ENCODE results near the gene KIAA1549. TPM values are rescaled to one million over a fixed set of nuclear protein-coding genes. Genes with fewer than 3 reads are reported as not detected.

Gene KIAA1549
- total RNA-seq, 1 donor from 2014 or later: 3.4 TPM

DNA sequence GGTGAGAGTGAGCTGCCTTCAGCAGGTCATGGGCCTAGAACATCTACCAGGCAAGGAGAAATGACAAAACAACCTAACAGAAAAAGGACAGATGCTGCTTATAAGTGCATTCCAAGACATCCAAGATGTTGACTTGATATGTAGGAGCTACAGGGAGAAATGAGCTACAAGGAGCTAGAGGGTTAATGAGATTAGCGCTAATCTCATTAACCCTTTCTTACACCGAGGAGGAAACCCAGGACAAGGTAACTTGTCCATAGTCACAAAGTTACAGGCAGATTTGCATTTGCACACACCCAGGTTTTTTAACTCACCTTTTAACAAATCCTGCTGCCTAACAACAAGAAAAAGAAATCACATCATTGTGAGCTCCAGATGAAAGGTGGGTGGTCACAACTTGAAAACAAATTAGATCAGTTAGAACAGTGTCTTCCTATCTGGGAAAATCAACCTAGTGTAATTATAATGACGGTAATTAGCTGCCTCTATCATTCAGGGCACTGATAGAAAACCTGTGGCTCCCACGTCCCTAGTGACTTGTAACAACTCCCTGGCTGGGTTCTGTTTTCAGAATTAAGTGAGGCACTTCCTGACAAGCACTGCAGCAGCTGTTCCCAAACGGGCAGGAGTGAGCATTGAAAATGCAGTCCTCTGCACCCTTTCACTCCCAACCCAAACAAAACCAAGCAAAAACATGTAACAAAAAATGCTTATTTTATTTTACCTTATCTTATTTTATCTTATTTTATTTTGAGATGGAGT lies 5.7 kb downstream of the KIAA1549 start:
- DNase-seq (ENCODE audit: low spot score): no peak

DNA sequence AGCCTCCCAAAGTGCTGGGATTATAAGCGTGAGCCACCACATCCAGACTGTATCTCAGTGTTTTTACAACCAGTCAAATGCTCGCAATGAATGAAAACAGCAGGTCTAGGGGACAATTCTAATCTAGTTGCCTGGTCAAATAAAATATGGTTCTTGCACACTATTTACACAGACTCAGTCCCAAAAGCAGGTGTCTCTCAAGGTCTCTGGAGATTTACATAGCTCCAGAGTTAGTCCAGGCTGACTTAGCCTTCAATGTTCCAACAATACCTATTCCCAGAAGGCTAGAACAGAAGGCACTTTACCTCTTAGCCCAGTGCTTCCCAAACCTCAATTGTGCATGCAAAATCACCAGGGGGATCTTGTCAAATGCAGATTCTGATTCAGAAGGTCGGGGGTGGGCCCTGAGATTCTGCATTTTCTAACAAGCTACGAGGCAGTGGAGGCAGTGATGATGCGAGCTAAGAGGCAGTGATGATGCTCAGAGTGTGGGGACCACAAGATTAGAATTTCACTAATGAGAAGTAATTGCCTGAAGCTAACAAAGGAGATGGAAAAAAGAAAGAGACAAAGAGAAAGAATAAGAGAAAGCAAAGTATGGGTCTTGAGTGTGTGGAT lies 6.4 kb downstream of the KIAA1549 start:
- DNase-seq (ENCODE audit: low spot score): no peak

DNA sequence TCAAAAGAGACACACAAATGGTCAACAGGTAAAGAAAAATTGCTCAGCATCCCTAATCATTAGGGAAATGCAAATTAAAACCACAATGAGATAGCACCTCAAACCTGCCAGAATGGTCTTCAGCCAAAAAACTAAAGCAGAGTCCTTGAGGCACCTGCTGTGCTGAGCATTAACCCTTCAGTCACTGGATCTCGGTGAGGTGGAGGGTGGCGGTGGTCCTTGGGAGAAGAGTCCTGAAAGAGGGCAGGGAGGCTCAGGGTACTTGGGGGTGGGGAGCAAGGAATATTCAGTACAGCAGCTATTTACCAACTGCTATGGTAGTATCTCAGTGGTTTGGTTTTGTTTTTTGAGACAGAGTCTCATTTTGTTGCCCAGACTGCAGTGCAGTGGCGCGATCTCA lies 7.1 kb downstream of the KIAA1549 start:
- DNase-seq (ENCODE audit: low spot score): no peak

DNA sequence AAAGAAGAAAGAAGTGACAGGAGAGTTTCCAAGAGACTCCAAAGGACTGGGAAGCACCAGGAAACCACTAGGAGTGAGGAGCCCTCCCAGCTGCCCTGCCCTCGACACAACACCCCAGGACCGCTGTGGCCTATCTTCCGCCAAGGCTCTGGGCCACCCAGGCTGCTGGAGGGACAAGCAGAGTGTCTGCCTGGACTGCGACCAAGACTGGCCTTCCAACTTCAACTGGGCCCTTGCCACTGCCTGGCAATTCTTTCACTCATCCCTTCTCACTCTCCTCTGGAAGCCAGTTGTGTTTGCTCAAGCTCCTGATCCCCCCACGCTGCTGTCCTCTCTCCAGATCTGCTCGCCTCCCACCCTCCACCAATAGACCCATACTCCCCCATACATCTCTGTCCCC lies 10.2 kb downstream of the KIAA1549 start:
- no peak for DNase-seq (ENCODE audit: low spot score)

DNA sequence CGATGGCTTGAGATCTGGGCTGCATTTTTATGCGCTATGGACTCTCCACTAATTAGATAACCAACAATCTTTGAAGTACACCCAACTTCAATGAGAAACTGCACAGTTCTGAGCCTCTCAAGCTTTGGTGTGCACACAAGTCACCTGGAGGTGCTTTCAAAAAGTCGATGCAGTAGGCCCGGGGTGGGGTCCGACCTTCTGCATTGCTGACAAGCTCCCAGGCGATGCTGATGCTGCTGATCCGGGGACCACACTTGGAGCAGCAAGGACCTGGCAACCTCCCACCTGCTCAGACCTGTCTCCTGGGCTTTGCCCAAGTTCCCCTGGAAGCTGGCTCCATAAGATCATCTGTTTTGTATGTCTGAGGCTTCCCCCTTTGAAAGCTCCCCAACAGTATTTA lies 10.7 kb downstream of the KIAA1549 start:
- no peak for DNase-seq (ENCODE audit: low spot score)

DNA sequence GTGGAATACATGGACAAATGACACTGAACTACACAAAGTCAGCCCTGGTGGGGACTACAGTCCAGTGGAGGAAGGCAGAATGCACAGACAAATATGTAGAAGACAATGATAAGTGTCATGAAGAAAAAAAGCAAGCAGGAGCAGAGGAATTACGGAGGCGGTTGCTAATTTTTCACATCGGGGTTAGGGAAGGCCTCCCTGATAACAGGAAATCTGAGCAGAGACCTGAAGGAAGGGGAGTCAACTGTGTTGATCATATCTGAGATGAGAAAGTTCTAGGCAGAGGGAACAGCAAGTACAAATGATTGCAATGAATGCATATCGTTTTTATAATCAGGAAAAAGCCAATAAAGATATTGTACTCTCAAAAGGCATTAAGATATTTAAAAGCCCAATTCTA lies 14.0 kb downstream of the KIAA1549 start:
- DNase-seq (ENCODE audit: low spot score): no peak

DNA sequence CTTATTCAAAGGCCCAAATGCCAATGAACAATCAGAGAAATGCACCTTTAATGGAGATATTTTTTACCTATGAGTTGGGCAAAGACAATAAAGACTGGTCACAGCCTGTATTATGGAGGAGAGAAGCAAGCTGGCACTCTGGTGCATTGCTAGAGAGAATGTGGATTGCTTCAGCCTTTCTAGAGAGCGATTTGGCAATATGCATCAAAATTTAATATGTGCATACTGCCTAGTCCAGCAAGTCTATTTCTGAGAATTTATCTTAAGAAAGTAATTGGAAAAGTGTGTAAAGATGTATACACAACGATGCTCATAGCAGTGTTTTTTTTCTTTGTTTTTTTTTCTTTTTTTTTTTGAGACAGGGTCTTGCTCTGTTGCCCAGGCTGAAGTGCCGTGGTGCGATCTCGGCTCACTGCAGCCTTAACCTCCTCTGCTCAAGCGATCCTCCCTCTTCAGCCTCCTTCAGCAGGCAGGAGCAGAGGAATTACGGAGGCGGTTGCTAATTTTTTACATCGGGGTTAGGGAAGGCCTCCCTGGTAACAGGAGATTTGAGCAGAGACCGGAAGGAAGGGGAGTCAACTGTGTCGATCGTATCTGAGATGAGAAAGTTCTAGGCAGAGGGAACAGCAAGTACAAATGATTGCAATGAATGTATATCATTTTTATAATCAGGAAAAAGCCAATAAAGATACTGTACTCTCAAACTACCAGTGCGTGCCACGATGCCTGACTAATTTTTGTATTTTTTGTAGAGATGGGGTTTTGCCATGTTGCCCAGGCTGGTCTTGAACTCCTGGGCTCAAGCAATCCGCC lies 16.4 kb downstream of the KIAA1549 start:
- no peak for DNase-seq (ENCODE audit: low spot score)

DNA sequence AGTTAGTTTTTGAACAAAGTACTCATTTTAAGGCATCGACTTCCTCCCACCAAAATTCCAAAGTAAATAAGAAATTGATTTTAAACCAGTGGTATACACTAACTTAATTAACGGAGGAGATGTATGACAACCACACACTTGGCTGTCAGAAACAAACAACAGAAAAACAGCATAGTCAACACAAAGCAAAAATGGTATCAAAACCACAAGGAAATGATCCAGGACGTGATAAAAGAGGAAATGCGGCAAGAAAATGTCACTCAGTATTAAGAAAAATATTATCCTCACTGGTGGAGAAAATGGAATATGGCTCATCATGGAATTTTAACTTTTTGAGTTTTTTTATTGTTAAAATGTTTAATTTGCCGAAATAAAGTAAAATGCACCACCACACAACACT lies 17.5 kb downstream of the KIAA1549 start:
- DNase-seq (ENCODE audit: low spot score): no peak

DNA sequence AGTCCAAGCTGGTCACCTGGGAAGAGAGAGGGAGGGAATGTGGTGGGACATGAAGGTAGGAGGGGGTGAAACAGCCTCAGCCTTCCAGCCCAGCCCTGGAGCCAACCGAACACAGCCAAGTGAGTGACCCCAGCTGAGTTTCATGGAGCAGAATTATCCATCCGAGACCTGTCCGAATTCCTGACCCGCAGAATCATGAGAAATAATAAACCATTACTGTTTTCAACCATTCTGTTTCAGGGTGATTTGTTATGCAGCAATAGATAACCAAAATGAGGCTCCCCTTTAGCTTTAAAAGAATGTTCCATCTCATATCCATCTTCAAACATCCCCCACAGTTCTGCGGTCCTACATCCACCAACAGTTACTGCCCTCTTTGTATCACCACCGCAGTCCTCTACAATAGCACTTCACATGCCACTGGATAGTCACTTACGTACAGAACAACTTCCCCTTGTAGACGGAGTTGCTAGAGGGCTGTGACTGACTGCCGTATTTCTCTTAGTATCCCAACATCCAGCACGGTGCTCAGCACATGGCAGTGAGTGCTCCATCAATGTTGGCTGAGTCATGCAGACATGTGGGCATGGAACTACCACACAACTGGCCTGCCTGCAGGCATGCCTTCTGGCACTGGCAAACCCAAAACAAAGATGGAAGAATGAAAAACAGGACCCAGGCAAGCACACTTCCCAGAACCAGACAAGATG lies 18.5 kb downstream of the KIAA1549 start:
- no peak for DNase-seq (ENCODE audit: low spot score)

DNA sequence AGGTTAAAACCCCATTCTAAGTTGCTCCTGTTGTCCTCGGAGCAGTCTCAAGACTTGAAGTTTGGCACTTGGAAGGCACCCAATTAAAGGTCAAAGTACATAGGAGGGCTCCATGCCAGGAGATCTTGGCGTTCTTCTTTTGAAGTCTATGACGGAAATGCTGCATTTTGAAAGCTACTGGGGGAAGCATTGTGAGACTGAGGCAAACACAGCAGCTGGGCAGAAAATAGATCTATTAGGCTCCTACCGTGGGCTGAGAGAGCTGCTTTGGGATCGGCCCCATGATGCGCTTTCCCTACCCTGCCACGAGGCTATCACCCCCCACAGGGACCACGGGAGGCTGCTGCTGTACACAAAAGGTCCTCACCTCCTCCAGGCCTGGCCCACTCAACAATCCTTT lies 20.0 kb downstream of the KIAA1549 start:
- DNase-seq (ENCODE audit: low spot score): no peak

DNA sequence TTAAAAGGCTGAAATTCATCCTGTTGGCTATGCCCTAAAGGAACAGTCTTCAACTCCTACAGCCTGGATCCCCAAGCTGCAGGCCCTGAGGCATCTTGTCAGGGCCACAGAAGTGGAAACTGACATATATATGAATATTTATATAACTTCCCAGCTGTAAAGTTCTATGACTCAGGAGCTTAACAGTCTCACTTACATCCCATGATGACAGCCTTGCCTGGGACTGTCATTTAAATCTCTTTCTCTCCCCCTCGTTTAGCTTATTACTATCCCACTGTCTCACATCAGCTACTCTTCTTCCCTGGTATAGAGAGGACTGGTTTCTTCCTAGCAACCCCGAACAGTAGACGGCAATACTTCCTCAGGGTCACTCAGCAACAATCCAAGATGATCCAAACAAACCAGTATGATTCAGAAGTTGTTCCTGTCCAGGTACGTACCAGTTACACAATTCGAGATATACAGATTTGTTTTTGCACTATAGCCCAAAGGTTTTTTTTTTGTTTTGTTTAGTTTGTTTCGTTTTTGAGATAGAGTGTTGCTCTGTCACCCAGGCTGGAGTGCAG lies 22.7 kb downstream of the KIAA1549 start:
- no peak for DNase-seq (ENCODE audit: low spot score)

DNA sequence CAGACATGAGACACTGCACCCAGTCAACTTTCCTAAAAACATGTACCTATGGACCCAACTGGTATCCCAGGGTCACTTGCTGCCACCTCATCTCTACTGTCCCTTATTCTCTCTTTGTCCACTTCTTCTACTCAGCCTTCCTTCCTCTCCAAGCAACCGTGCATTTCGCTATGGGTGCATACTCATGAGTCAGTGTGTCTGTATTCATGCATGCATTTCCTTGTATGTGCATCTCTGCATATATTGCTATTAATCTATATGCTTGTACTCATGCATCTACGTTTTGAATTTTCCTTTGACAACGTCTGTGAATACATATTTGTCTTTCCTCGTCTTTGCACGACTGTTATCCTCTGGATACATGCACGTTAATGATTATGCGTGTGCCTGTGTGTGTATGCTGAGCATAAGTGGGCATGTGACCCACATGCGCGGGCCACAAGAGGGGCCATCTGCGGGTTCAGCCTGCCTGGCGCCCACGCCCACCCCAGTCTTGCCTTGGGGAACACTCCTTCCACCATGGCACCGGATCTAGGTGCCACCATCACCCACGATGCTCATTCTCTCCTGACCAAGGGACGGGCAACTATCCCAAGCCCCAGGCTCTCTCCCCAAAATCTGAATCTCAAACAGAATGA lies 23.3 kb downstream of the KIAA1549 start:
- DNase-seq (ENCODE audit: low spot score): no peak

DNA sequence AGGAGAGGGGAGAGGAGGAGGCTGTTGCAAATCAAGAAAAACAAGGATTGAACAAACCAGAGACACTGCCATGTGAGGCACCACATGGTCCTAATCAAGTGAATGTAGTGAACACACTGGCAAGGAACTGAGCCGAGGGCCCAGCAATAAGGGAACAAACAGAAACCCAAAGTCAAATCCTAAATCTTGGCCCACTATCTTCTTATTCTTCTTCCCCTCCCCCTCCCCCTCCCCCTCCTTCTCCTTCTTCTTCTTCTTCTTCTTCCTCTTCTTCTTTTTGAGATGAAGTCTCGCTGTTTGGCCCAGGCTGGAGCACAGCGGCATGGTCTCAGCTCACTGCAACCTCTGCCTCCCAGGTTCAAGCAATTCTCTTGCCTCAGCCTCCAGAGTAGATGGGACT lies 24.0 kb downstream of the KIAA1549 start:
- no peak for DNase-seq (ENCODE audit: low spot score)

DNA sequence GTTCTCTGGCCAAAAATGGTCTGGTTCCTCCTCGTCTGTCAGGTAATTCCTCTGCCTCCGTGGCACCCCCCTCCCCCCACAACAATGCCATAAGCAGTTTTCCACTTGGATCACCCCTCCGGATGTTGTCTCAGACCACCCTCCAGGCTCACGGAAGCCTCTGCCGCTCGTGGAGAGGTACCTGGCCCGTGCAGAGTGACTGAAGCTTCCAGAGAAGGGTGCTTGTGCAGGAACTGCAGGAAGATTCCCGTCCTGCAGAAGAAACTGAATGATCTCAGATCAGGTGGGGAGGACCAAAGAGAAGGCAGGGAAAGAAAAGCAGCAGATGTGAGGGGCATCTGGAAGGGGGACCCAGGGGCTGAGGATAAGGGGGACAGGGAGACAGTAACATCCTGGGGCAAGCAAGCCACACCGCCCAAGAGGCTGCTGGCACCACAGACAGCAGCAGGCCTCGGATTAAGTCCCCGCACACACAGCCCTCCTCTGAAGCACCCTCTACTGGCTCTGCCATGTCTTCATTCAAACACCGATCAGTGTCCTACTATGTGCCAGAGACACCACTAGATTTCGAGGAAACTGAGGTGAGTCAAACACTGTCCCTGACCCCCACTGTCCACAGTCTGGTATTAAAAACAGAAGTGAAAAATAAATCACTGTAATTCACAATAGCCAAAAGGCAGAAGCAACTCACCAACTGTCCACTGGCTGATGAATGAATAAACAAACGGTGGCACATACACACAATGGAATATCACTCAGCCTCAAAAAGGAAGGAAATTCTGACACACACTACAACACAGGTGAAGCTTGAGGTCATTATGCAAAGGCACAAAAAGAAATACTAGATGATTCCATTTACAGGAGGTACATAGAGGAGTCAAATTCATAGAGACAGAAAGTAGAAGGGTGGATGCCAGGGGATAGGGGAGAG lies 26.4 kb downstream of the KIAA1549 start:
- no peak for DNase-seq (ENCODE audit: low spot score)

DNA sequence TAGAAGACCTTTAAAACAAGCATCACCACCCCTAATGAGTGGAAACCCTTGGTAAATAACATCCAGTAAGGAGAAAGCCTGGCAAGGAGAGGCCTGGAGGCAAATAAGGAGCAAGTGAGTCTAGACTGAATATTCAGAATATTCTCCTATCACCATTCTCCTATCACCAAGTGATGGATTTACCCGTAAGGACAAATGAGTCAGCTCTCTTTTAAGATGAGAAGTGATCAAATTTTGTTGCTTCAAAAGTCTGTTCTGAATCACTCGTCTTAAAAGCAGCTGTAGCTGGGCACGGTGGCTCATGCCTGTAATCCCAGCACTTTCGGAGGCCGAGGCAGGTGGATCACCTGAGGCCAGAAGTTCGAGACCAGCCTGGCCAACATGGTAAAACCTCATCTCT lies 28.4 kb downstream of the KIAA1549 start:
- DNase-seq (ENCODE audit: low spot score): no peak

DNA sequence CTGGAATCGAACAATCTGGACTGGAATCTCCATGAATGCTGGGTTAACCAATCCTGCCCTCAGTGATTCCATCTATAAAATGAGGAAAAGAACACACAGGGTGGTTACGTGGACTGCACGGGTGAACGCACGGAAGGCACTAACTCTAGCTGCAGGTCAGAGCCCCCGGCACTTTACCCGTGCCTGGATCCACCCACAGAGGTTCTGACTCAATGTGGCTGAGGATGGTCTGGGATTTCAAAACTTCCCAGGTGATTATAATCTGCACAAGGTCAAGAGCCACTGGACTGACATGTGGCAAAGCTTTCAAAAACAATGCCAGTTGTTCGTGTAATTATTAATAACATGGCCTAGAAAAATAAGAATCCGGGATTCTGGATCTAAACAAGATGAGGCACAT lies 29.2 kb downstream of the KIAA1549 start:
- DNase-seq (ENCODE audit: low spot score): no peak

DNA sequence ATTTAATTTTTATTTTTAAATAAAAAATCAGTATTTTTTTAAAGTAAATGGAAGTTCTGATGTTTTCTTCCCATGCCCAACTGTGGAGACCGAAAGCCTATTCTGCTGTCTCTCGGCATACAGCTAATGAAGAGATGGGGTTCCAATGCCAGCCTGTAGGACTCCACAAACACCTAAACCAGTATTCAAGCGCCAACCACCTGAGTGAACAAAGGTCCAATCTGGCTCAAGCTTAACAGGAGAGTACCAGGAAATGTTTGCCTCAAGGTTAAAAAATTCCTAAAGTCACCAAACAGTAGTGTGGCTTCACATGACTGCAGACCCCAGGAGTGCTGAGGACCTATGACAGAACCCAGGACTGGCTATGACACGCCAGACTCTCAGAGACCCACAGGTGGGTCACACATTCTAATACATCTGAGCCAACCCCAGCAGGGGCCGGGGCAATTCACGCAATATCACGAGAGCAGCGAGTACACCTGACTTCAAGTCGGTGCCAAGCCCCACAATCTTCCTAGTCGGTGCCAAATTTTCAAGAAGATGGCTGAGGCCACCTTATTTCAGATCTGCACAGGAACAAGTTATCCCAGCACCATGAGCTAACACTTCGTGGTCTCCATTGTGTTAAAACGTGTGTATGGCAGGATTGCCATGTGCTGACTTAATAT lies 31.6 kb downstream of the KIAA1549 start:
- no peak for DNase-seq (ENCODE audit: low spot score)

DNA sequence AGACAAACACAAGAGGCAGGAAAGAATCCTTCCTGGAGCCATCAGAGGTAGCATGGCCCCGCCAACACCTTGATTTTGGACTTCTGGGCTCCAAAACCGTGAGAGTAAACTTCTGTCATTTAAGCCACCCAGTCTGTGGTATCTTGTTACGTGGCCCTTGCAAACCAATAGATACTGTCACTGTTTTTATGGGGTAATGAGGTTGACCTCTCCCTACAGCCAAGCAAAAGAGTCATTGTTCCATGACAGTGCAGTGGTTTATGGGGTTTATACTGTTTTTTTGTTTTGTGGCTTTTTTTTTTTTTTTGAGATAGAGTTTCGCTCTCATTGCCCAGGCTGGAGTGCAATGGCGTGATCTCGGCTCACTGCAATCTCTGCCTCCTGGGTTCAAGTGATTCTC lies 32.8 kb downstream of the KIAA1549 start:
- DNase-seq (ENCODE audit: low spot score): no peak

DNA sequence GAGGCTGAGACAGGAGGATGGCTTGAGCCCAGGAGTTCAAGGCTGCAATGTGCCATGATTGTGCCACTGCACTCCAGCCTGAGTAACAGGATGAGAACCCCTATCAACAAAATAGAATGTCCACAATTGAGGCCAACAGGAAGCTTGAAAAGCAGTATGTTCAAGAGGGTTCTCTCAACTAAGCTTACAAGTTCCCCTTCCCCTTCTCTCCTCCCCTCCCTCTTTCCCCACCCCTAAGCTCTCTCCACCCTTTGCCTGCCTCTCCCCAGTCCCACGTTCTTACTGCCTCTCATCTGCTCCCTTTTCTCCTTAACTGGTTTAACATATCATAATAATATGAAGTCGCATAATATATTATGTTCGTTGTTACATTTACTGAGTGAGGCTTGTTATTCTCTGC lies 35.4 kb downstream of the KIAA1549 start:
- DNase-seq (ENCODE audit: low spot score): no peak

DNA sequence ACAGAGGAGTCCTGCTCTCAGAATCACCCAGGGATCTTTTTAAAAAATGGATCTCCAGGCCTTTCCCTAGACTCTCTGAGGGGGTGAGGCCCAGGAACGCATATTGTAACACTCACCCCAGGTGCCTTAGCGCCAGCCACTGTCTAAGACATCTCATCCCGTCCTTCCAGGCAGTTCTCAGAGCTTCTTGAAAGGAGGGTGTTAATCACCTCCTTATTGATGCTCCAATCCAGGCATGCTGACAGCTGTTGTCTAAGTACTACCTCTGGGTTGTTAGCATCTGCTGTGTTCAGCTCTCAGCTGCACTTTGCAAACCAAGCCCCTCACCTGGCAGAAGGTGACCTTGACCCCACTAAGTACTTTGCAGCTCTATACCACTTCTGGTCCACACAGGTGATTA lies 36.0 kb downstream of the KIAA1549 start:
- DNase-seq (ENCODE audit: low spot score): no peak

Measured in umbilical cord (tissue), 2 donors.